Esophagus squamous epithelium (tissue), 4 donors: ENCODE results near the gene CREBL2.

ENCODE experiments used
- CTCF ChIP-seq, 6 experiments: fragments of 450-650 bp in 4 of 6; fragments of 200-600 bp in 2 of 6; sonication (generic) in 2 of 6; IDR thresholded peaks; one replicate each; pipeline ENCODE4 v1.5.1; 2016 to 2019; ENCODE audit warnings: antibody characterized with exemption in 6 of 6, mild to moderate bottlenecking in 4 of 6, moderate library complexity in 4 of 6
- POLR2A ChIP-seq, 4 donors: fragments of 450-650 bp; IDR thresholded peaks; one replicate each; pipeline ENCODE4 v1.6.1; 2017; ENCODE audit warnings: antibody characterized with exemption in 4 of 4, mild to moderate bottlenecking in 4 of 4, moderate library complexity in 3 of 4

- TF ChIP-seq POLR2A (IDR thresholded peaks at IDR 0.05) (no peak), CTCF (IDR thresholded peaks at IDR 0.05) (no peak)
These were observed 39.0 kb upstream of the CREBL2 start for GRCh38 chr12:12572659-12573058.
